Gastroesophageal sphincter (tissue), 4 donors: ENCODE results near the gene HNRNPA0. TPM values are rescaled to one million over a fixed set of nuclear protein-coding genes. Genes with fewer than 3 reads are reported as not detected.
A peak's percentile ranks its signal among the peaks of the same experiment; 100 is the strongest.

Experiments used
- ATAC-seq: fragments of 150-250 bp; one replicate; pipeline ENCODE4 v1.9.1; 2016; ENCODE audit warnings: mild to moderate bottlenecking, moderate library complexity
- H3K27ac ChIP-seq, 4 donors: fragments of 200-600 bp; sonication (generic) in 3 of 4; 1 replicate in 3 of 4; 2 replicates in 1 of 4; pipeline ENCODE4 v1.5.1; 2016 to 2019
- H3K27me3 ChIP-seq: fragments of 200-600 bp; sonication (generic); one replicate; pipeline ENCODE4 v1.5.1; 2019
- H3K36me3 ChIP-seq, 2 donors: fragments of 200-600 bp; sonication (generic); one replicate each; pipeline ENCODE4 v1.5.1; 2019; ENCODE audit warnings: control low read depth in 1 of 2
- H3K4me1 ChIP-seq, 3 donors: fragments of 200-600 bp; sonication (generic); 1 replicate in 2 of 3; 2 replicates in 1 of 3; pipeline ENCODE4 v1.5.1; 2016 to 2019; ENCODE audit warnings: control low read depth in 2 of 3
- H3K4me3 ChIP-seq, 2 donors: fragments of 200-600 bp; sonication (generic); one replicate each; pipeline ENCODE4 v1.5.1; 2019; ENCODE audit warnings: mild to moderate bottlenecking in 1 of 2, moderate library complexity in 1 of 2
- H3K9me3 ChIP-seq, 3 donors: fragments of 200-600 bp; sonication (generic); one replicate each; pipeline ENCODE4 v1.5.1; 2017 to 2019; ENCODE audit warnings: control low read depth in 2 of 3
- CTCF ChIP-seq, 4 experiments: fragments of 200-600 bp in 2 of 4; fragments of 450-650 bp in 2 of 4; sonication (generic) in 1 of 4; IDR thresholded peaks; one replicate each; pipeline ENCODE4 v1.5.1; 2017 to 2019; ENCODE audit warnings: antibody characterized with exemption in 4 of 4, mild to moderate bottlenecking in 2 of 4, moderate library complexity in 2 of 4
- EP300 ChIP-seq: sonication (generic); formaldehyde crosslinking; IDR thresholded peaks from one replicate; pipeline ENCODE4 v1.6.1; 2017; ENCODE audit warnings: antibody characterized with exemption, mild to moderate bottlenecking
- POLR2A ChIP-seq, 2 donors: fragments of 450-650 bp; IDR thresholded peaks; one replicate each; pipeline ENCODE4 v1.6.1; 2017; ENCODE audit warnings: antibody characterized with exemption in 2 of 2, mild to moderate bottlenecking in 2 of 2, moderate library complexity in 1 of 2
- POLR2AphosphoS5 ChIP-seq: sonication (generic); formaldehyde crosslinking; IDR thresholded peaks from one replicate; pipeline ENCODE4 v1.6.1; 2017; ENCODE audit warnings: antibody characterized with exemption
- WGBS, 2 donors: methylation state at CpG; one replicate each; pipeline ENCODE4 v1.1.5; 2018; ENCODE audit warnings: low coverage in 1 of 2; 5-methylcytosine and 5-hydroxymethylcytosine counted together
- total RNA-seq, 4 donors: library from RNA; depleted of rRNA; stranded (reverse); fragments of >200 nt; gene quantifications; one replicate each; pipeline ENCODE4 v1.1.0, GENCODE V29; 2016

Gene HNRNPA0
- total RNA-seq, 4 donors from 2014 or later, result 9.9 to 17.2 (median 13.8) TPM

GRCh38 chr5:137758715-137759306 is 4.6 kb upstream of the HNRNPA0 start:
- no peaks in the 10 kb centered on the region for H3K27me3 ChIP-seq
- TF ChIP-seq POLR2A (IDR thresholded peaks at IDR 0.05) (no peak), EP300 (no peak), POLR2AphosphoS5 (no peak), CTCF (IDR thresholded peaks at IDR 0.05) (no peak)
- 77 to 84% methylated on average over 4 to 6 of the region's 6 CpGs for WGBS, 2 donors
- ATAC-seq, result no peak
- no peaks in the 10 kb centered on the region for H3K36me3 ChIP-seq
- no peaks in the 10 kb centered on the region for H3K9me3 ChIP-seq
- no peak overlapping the region for H3K27ac ChIP-seq
- H3K4me3 ChIP-seq, result no peak overlapping the region
- H3K4me1 ChIP-seq, result peaks cover 0 to 6% (median 0%) of the 10 kb centered on the region in 3 donors

- Histone ChIP-seq H3K9me3 (no peaks in the 10 kb centered on the region), H3K27ac (no peak overlapping the region), H3K36me3 (no peaks in the 10 kb centered on the region), H3K27me3 (no peaks in the 10 kb centered on the region), H3K4me3 (no peak overlapping the region), H3K4me1 (peaks cover 0 to 6% (median 0%) of the 10 kb centered on the region in 3 donors)
- no peak for ATAC-seq
- TF ChIP-seq POLR2A (IDR thresholded peaks at IDR 0.05) (no peak), CTCF (IDR thresholded peaks at IDR 0.05) (no peak), POLR2AphosphoS5 (no peak), EP300 (no peak)
- 69 to 83% methylated on average over 1 to 4 of the region's 4 CpGs for WGBS, 2 donors
These were observed 4.0 kb upstream of the HNRNPA0 start for GRCh38 chr5:137758121-137758520.

GRCh38 chr5:137757634-137758033 is 3.5 kb upstream of the HNRNPA0 start:
- no peaks in the 10 kb centered on the region for H3K9me3 ChIP-seq
- H3K4me1 ChIP-seq, result peaks cover 0 to 8% (median 0%) of the 10 kb centered on the region in 3 donors
- H3K27me3 ChIP-seq, result no peaks in the 10 kb centered on the region
- WGBS, 2 donors, result 81 to 98% methylated on average over 5 of the region's 5 CpGs
- H3K27ac ChIP-seq, result no peak overlapping the region
- no peak for ATAC-seq
- no peaks in the 10 kb centered on the region for H3K36me3 ChIP-seq
- no peak overlapping the region for H3K4me3 ChIP-seq
- TF ChIP-seq EP300 (no peak), CTCF (IDR thresholded peaks at IDR 0.05) (no peak), POLR2A (IDR thresholded peaks at IDR 0.05) (no peak), POLR2AphosphoS5 (no peak)

GRCh38 chr5:137754961-137755762 is 999 bp upstream of the HNRNPA0 start:
- H3K27ac ChIP-seq, result peak overlapping the region; percentile 83 to 100 (median 96)
- peak overlapping the region; percentile 58 to 64 for H3K4me3 ChIP-seq
- H3K36me3 ChIP-seq, result no peaks in the 10 kb centered on the region
- no peaks in the 10 kb centered on the region for H3K27me3 ChIP-seq
- no peak for TF ChIP-seq CTCF (IDR thresholded peaks at IDR 0.05)
- TF ChIP-seq POLR2A (IDR thresholded peaks at IDR 0.05), result no peak
- no peak for TF ChIP-seq POLR2AphosphoS5
- TF ChIP-seq EP300, result no peak
- H3K9me3 ChIP-seq, result no peaks in the 10 kb centered on the region
- peak; percentile 17 for ATAC-seq
- peaks cover 3 to 30% (median 6%) of the 10 kb centered on the region in 3 donors for H3K4me1 ChIP-seq
- whole genome bisulfite sequencing, 2 donors, result 19 to 83% methylated on average over 7 to 11 of the region's 36 CpGs
